Measurements from ENCODE around the gene PATJ. TPM values are rescaled to one million over a fixed set of nuclear protein-coding genes. Genes with fewer than 3 reads are reported as not detected.

PATJ gene
- polyA plus RNA-seq, 1 of the 3 experiments (the other 2 are of a cell fraction) = 3.0 TPM

DNA sequence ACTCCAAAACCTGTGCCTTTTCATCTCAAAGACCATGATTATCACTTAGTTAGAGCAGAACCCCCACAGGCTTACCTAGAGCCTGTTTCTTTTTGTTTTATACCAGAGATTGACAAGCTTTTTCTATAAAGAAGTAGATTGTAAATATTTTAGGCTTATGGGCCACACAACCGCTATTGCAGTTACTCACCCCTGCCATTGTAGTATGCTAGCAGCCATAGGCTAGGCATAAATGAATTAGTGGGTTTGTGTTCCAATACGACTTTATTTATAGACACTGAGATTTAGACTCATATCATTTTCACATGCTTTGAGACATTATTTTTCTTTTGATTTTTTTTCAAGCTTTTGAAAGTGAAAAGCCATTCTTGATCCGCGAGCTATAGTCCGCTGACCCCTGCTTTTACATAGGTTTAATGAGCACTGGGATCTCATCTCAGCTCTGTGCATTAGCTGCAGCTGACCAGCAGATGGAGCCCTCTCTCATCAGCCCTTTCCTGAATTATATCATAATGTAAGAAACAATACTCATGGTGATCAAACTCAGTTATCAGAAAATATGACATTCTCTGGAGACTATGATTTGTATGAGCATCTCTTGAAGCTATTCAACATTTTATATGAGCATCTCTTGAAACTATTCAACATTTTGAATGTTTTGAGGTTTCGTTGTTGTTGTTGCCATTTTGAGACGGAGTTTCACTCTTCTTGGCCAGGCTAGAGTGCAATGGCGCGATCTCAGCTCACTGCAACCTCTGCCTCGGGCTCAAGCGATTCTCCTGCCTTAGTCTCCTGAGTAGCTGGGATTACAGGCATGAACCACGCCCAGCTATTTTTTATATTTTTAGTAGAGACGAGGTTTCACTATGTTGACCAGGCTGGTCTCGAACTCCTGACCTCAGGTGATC, 340.4 kb downstream of the PATJ start:
- ChIA-PET POLR2A (no interaction called here), CTCF (interaction anchor here (0.6 to 3.3 kb wide), 45 partner anchors 9 to 469 kb away, joined by 3 to 47 read pairs (median 5); no protein-coding TSS in a partner anchor)
- H3K9ac ChIP-seq = no peak overlapping the region
- peak overlapping the region in 1 of 2 experiments; percentile 16; a peak in 1 of 4 replicates for H3K4me3 ChIP-seq (ENCODE audit: low read depth in 2 of 2, low read length in 1 of 2)
- DNase-seq = peak; percentile 66
- 77% methylated on average over 14 of the region's 14 CpGs for WGBS (ENCODE audit: low lambda C conversion rate)
- no peaks in the 10 kb centered on the region for H3F3A ChIP-seq (replicated peaks; ENCODE audit: insufficient read depth)
- no peaks in the 10 kb centered on the region for H3K9me2 ChIP-seq
- H3K4me2 ChIP-seq = no peak overlapping the region
- no peak overlapping the region for H2AFZ ChIP-seq (ENCODE audit: low read depth)
- no peaks in the 10 kb centered on the region for H3K79me2 ChIP-seq (ENCODE audit: insufficient read depth)
- H3K4me1 ChIP-seq (ENCODE audit: control insufficient read depth in 1 of 2, insufficient read depth in 2 of 2, low read depth in 1 of 2, low read length in 1 of 2) = no peaks in the 10 kb centered on the region
- H3K36me3 ChIP-seq (replicated peaks in 1 of 2; ENCODE audit: control insufficient read depth in 1 of 2, insufficient read depth in 2 of 2, low read length in 1 of 2) = no peaks in the 10 kb centered on the region
- no peak overlapping the region for H3K27ac ChIP-seq (ENCODE audit: low read depth in 2 of 2, low read length in 1 of 2)
- H3K27me3 ChIP-seq (ENCODE audit: insufficient read depth) = no peaks in the 10 kb centered on the region
- no peaks in the 10 kb centered on the region for H3K9me3 ChIP-seq
- no peaks in the 10 kb centered on the region for H4K20me1 ChIP-seq (ENCODE audit: insufficient read depth)
- TF ChIP-seq RAD21 (IDR thresholded peaks at IDR 0.05; ENCODE audit: low read length) (peak; percentile 74), NRF1 (IDR thresholded peaks at IDR 0.05; ENCODE audit: low read depth, low read length) (no peak), TAF1 (IDR thresholded peaks at IDR 0.05; ENCODE audit: borderline replicate concordance, low read depth, low read length) (no peak), POLR2AphosphoS5 (IDR thresholded peaks at IDR 0.05; ENCODE audit: low read depth, low read length) (no peak), GATA2 (CRISPR knock-in tag; IDR thresholded peaks at IDR 0.05) (no peak), SMC3 (IDR thresholded peaks at IDR 0.05; ENCODE audit: low read depth, low read length) (peak; percentile 80), RFX5 (IDR thresholded peaks at IDR 0.05; ENCODE audit: low read length) (no peak), CHD2 (IDR thresholded peaks at IDR 0.05; ENCODE audit: low read length, partially characterized antibody) (no peak)
- TF ChIP-seq, protein P1, sequence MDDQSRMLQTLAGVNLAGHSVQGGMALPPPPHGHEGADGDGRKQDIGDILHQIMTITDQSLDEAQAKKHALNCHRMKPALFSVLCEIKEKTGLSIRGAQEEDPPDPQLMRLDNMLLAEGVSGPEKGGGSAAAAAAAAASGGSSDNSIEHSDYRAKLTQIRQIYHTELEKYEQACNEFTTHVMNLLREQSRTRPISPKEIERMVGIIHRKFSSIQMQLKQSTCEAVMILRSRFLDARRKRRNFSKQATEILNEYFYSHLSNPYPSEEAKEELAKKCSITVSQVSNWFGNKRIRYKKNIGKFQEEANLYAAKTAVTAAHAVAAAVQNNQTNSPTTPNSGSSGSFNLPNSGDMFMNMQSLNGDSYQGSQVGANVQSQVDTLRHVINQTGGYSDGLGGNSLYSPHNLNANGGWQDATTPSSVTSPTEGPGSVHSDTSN (IDR thresholded peaks at IDR 0.05) = no peak
- TF ChIP-seq, protein P2, sequence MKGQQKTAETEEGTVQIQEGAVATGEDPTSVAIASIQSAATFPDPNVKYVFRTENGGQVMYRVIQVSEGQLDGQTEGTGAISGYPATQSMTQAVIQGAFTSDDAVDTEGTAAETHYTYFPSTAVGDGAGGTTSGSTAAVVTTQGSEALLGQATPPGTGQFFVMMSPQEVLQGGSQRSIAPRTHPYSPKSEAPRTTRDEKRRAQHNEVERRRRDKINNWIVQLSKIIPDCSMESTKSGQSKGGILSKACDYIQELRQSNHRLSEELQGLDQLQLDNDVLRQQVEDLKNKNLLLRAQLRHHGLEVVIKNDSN (IDR thresholded peaks at IDR 0.05; ENCODE audit: borderline replicate concordance, low read depth) = no peak
- TF ChIP-seq, protein P3, sequence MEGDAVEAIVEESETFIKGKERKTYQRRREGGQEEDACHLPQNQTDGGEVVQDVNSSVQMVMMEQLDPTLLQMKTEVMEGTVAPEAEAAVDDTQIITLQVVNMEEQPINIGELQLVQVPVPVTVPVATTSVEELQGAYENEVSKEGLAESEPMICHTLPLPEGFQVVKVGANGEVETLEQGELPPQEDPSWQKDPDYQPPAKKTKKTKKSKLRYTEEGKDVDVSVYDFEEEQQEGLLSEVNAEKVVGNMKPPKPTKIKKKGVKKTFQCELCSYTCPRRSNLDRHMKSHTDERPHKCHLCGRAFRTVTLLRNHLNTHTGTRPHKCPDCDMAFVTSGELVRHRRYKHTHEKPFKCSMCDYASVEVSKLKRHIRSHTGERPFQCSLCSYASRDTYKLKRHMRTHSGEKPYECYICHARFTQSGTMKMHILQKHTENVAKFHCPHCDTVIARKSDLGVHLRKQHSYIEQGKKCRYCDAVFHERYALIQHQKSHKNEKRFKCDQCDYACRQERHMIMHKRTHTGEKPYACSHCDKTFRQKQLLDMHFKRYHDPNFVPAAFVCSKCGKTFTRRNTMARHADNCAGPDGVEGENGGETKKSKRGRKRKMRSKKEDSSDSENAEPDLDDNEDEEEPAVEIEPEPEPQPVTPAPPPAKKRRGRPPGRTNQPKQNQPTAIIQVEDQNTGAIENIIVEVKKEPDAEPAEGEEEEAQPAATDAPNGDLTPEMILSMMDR (IDR thresholded peaks at IDR 0.05) = peak; percentile 98

DNA sequence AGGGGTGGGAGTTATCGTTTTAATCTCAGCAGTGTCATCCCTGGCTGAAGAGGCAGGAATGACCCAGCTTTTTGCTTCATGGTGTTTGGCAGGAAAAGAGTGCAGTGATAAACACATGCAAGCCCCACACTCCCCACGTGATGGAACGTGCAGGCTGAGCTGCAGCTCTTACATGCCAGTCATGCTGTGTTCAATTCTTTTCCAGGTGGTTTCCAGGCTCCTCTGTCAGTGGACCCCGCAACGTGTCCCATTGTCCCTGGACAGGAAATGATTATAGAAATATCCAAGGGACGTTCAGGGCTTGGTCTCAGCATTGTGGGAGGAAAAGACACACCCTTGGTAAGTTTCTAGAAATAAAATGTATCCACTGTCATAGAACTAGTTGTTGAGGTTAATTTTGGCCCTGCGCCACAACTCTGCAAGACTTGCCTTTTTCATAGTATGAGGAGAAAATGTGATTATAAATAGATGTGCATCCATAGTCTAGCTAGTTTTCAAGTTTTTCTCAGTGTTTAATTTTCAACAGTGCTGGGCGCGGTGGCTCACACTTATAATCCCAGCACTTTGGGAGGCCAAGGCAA, 342.1 kb downstream of the PATJ start:
- Histone ChIP-seq H2AFZ (ENCODE audit: low read depth) (no peak overlapping the region), H3K4me2 (no peak overlapping the region), H3K79me2 (ENCODE audit: insufficient read depth) (no peaks in the 10 kb centered on the region), H3K36me3 (replicated peaks in 1 of 2; ENCODE audit: control insufficient read depth in 1 of 2, insufficient read depth in 2 of 2, low read length in 1 of 2) (no peaks in the 10 kb centered on the region), H3K27me3 (ENCODE audit: insufficient read depth) (no peaks in the 10 kb centered on the region), H3F3A (replicated peaks; ENCODE audit: insufficient read depth) (no peaks in the 10 kb centered on the region), H3K9ac (no peak overlapping the region), H3K9me2 (no peaks in the 10 kb centered on the region), H4K20me1 (ENCODE audit: insufficient read depth) (no peaks in the 10 kb centered on the region), H3K4me1 (ENCODE audit: control insufficient read depth in 1 of 2, insufficient read depth in 2 of 2, low read depth in 1 of 2, low read length in 1 of 2) (no peaks in the 10 kb centered on the region), H3K9me3 (no peaks in the 10 kb centered on the region), H3K4me3 (ENCODE audit: low read depth in 2 of 2, low read length in 1 of 2) (no peak overlapping the region), H3K27ac (ENCODE audit: low read depth in 2 of 2, low read length in 1 of 2) (no peak overlapping the region)
- ChIA-PET POLR2A (no interaction called here), CTCF (interaction anchor here (0.6 to 3.3 kb wide), 7 partner anchors 11 to 1465 kb away, joined by 3 to 47 read pairs (median 7); no protein-coding TSS in a partner anchor)
- TF ChIP-seq FOXM1 (IDR thresholded peaks at IDR 0.05; ENCODE audit: low read depth) (no peak), FOSL2 (IDR thresholded peaks at IDR 0.05; ENCODE audit: borderline replicate concordance, low read depth) (no peak), GABPA (IDR thresholded peaks at IDR 0.05; ENCODE audit: low read depth) (no peak), TAF1 (IDR thresholded peaks at IDR 0.05; ENCODE audit: borderline replicate concordance, low read depth, low read length) (no peak), NFIC (IDR thresholded peaks at IDR 0.05; ENCODE audit: borderline replicate concordance) (no peak), RXRA (IDR thresholded peaks at IDR 0.05; ENCODE audit: borderline replicate concordance, low read depth) (no peak), CHD2 (IDR thresholded peaks at IDR 0.05; ENCODE audit: low read length, partially characterized antibody) (no peak), RFX5 (IDR thresholded peaks at IDR 0.05; ENCODE audit: low read length) (no peak), GATA2 (CRISPR knock-in tag; IDR thresholded peaks at IDR 0.05) (no peak), EZH2phosphoT487 (IDR thresholded peaks at IDR 0.05; ENCODE audit: borderline replicate concordance, low read depth) (no peak), MXI1 (IDR thresholded peaks at IDR 0.05; ENCODE audit: low read depth, low read length) (no peak), NRF1 (IDR thresholded peaks at IDR 0.05; ENCODE audit: low read depth, low read length) (no peak)
- TF ChIP-seq, protein P4, sequence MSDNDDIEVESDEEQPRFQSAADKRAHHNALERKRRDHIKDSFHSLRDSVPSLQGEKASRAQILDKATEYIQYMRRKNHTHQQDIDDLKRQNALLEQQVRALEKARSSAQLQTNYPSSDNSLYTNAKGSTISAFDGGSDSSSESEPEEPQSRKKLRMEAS (IDR thresholded peaks at IDR 0.05; ENCODE audit: low read depth) = no peak
- DNase-seq = no peak
- 88% methylated on average over 9 of the region's 9 CpGs for WGBS (ENCODE audit: low lambda C conversion rate)

Measured in SK-N-SH (cell line).